ENCODE results near the gene PNPLA3. TPM values are rescaled to one million over a fixed set of nuclear protein-coding genes. Genes with fewer than 3 reads are reported as not detected.
"Not testable (repeated sequence)": the region's sequence is repeated elsewhere in the genome, so short reads cannot be mapped to it uniquely, and the experiment has no call there.

The PNPLA3 gene
- total and polyA plus RNA-seq, 2 of the 4 experiments (the other 2 are of a cell fraction), result 3.6 to 7.5 TPM

GRCh38 chr22:43901976-43902643 lies 21.5 kb upstream of the PNPLA3 start:
- no peaks in the 10 kb centered on the region for H3K36me3 ChIP-seq (ENCODE audit: control insufficient read depth, insufficient read depth, low read length)
- H3K18ac ChIP-seq (ENCODE audit: low read depth, low read length), result peak overlapping the region; percentile 64
- peak overlapping the region; percentile 75 for H4K5ac ChIP-seq (ENCODE audit: low read depth, low read length)
- ATAC-seq (ENCODE audit: low read depth), result peak; percentile 86
- H3K27ac ChIP-seq (ENCODE audit: insufficient read depth, low read length), result peak overlapping the region; percentile 89
- peak overlapping the region; percentile 97; the same call in 1 of the 2 replicates for H2AK5ac ChIP-seq (ENCODE audit: low read depth, low read length)
- CTCF ChIA-PET, result no interaction called here
- H4K20me1 ChIP-seq (ENCODE audit: insufficient read depth, low read length), result peaks cover 5% of the 10 kb centered on the region; the same call in 1 of the 2 replicates
- peak overlapping the region; percentile 26; the same call in 1 of the 2 replicates for H3K56ac ChIP-seq (ENCODE audit: extremely low read depth, insufficient read depth, low read length)
- H3K4ac ChIP-seq (ENCODE audit: low read depth, low read length), result peak overlapping the region; percentile 78
- peak; percentile 97 for DNase-seq
- H2BK5ac ChIP-seq (ENCODE audit: low read depth, low read length, poor library complexity, severe bottlenecking), result peak overlapping the region; percentile 82
- no peak overlapping the region; the same call in 1 of the 2 replicates for H3K9ac ChIP-seq (ENCODE audit: low read depth, low read length)
- peaks cover 41% of the 10 kb centered on the region for H3K4me1 ChIP-seq (ENCODE audit: control insufficient read depth, insufficient read depth, low read length)
- WGBS, 2 experiments (ENCODE audit: extremely low coverage in 2 of 2, insufficient read length in 1 of 2), result 20% methylated on average over 1 of the region's 5 CpGs; no CpG with 5 or more reads in 1 of the 2 experiments
- dilution Hi-C loops (cut with HindIII; ENCODE audit: low sequenced_read_pairs, unreplicated experiment), result no loop called here
- H4K91ac ChIP-seq (ENCODE audit: insufficient read depth, low read depth, low read length), result peak overlapping the region; percentile 89
- H3K27me3 ChIP-seq (ENCODE audit: control insufficient read depth, insufficient read depth, low read length), result no peaks in the 10 kb centered on the region
- H3K23ac ChIP-seq (ENCODE audit: low read depth, low read length), result no peak overlapping the region
- peak overlapping the region; percentile 70 for H3K4me2 ChIP-seq (ENCODE audit: low read depth, low read length)
- BruUV-seq (replicated peaks), result no TSS peak
- H2AK9ac ChIP-seq (replicated peaks; ENCODE audit: low read depth, low read length, poor library complexity), result peak overlapping the region; percentile 83
- peak overlapping the region; percentile 58 to 66; a peak in 3 of 4 replicates for H4K8ac ChIP-seq (ENCODE audit: low read depth in 2 of 2, low read length in 2 of 2)
- no peaks in the 10 kb centered on the region for H3K9me3 ChIP-seq (ENCODE audit: control insufficient read depth, insufficient read depth, low read length)
- peak overlapping the region; percentile 94 for H2BK120ac ChIP-seq (ENCODE audit: low read depth, low read length)
- in situ Hi-C loops (cut with MboI; ENCODE audit: low sequenced_read_pairs), result no loop called here
- intact Hi-C loops (cut with micrococcal nuclease), result loop anchor here (5.0 to 10.0 kb wide), 2 partner anchors 45 to 627 kb away; no protein-coding TSS in a partner anchor
- peak overlapping the region; percentile 86 for H2BK20ac ChIP-seq (ENCODE audit: low read depth, low read length)
- H3K9me1 ChIP-seq (ENCODE audit: insufficient read depth, low read length), result peaks cover 19% of the 10 kb centered on the region
- TF ChIP-seq FOS (IDR thresholded peaks at IDR 0.05; ENCODE audit: low read depth, low read length) (peak; percentile 86; the same call in 1 of the 2 replicates), CTCF (conservative IDR thresholded peaks at IDR 0.05; ENCODE audit: low read depth, low read length) (no peak), RCOR1 (IDR thresholded peaks at IDR 0.05; ENCODE audit: insufficient replicate concordance, low read length) (no peak), BHLHE40 (IDR thresholded peaks at IDR 0.05; ENCODE audit: low read depth, low read length) (peak; percentile 75)
- H3K4me3 ChIP-seq (ENCODE audit: insufficient read depth, low read depth, low read length), result no peak overlapping the region
- no peaks in the 10 kb centered on the region for H3K79me1 ChIP-seq (ENCODE audit: low read depth in 1 of 2, low read length in 2 of 2)
- POLR2A ChIA-PET (ENCODE audit: unreplicated experiment), result no interaction called here
- peak overlapping the region; percentile 85 for H2AFZ ChIP-seq (replicated peaks; ENCODE audit: low read length, poor library complexity)
- peak overlapping the region; percentile 95; the same call in 2 of the 3 replicates for H2BK15ac ChIP-seq (ENCODE audit: low read depth, low read length)
- peak overlapping the region; percentile 82; the same call in 1 of the 2 replicates for H3K14ac ChIP-seq (replicated peaks; ENCODE audit: low read depth, low read length)

- CTCF ChIA-PET, result interaction anchor here (0.9 kb wide), 1 partner anchor 18 kb away, joined by 4 read pairs; no protein-coding TSS in a partner anchor
These were observed 20.6 kb upstream of the PNPLA3 start for GRCh38 chr22:43903033-43903432.

More at GRCh38 chr22:43903033-43903432, 20.6 kb upstream of the PNPLA3 start:
- Histone ChIP-seq H3K18ac (ENCODE audit: low read depth, low read length) (peak overlapping the region; percentile 76), H2BK5ac (ENCODE audit: low read depth, low read length, poor library complexity, severe bottlenecking) (peak overlapping the region; percentile 48), H2BK20ac (ENCODE audit: low read depth, low read length) (peak overlapping the region; percentile 16), H3K4me1 (ENCODE audit: control insufficient read depth, insufficient read depth, low read length) (peaks cover 34% of the 10 kb centered on the region), H2BK120ac (ENCODE audit: low read depth, low read length) (peak overlapping the region; percentile 79), H2BK15ac (ENCODE audit: low read depth, low read length) (peak overlapping the region; percentile 90; the same call in 2 of the 3 replicates), H2AK5ac (ENCODE audit: low read depth, low read length) (peak overlapping the region; percentile 90), H3K27ac (ENCODE audit: insufficient read depth, low read length) (peak overlapping the region; percentile 71; the same call in 1 of the 2 replicates), H4K5ac (ENCODE audit: low read depth, low read length) (peak overlapping the region; percentile 51), H3K9me1 (ENCODE audit: insufficient read depth, low read length) (peaks cover 15% of the 10 kb centered on the region), H4K91ac (ENCODE audit: insufficient read depth, low read depth, low read length) (peak overlapping the region; percentile 70), H3K4ac (ENCODE audit: low read depth, low read length) (peak overlapping the region; percentile 54), H2AK9ac (replicated peaks; ENCODE audit: low read depth, low read length, poor library complexity) (peak overlapping the region; percentile 38), H2AFZ (replicated peaks; ENCODE audit: low read length, poor library complexity) (peak overlapping the region; percentile 26), H4K8ac (ENCODE audit: low read depth in 2 of 2, low read length in 2 of 2) (0 out of 4 replicates have a peak overlapping the region, but pooled peaks of 1 of the 2 experiments have one; percentile 35)
- H3K14ac ChIP-seq (replicated peaks; ENCODE audit: low read depth, low read length); H3K4me2 ChIP-seq (ENCODE audit: low read depth, low read length); H3K9ac ChIP-seq (ENCODE audit: low read depth, low read length); H3K27me3 ChIP-seq (ENCODE audit: control insufficient read depth, insufficient read depth, low read length); dilution Hi-C loops (cut with HindIII; ENCODE audit: low sequenced_read_pairs, unreplicated experiment); H3K9me3 ChIP-seq (ENCODE audit: control insufficient read depth, insufficient read depth, low read length); ATAC-seq (ENCODE audit: low read depth); POLR2A ChIA-PET (ENCODE audit: unreplicated experiment); H3K56ac ChIP-seq (ENCODE audit: extremely low read depth, insufficient read depth, low read length); H4K20me1 ChIP-seq (ENCODE audit: insufficient read depth, low read length); H3K36me3 ChIP-seq (ENCODE audit: control insufficient read depth, insufficient read depth, low read length); H3K23ac ChIP-seq (ENCODE audit: low read depth, low read length); H3K79me1 ChIP-seq (ENCODE audit: low read depth in 1 of 2, low read length in 2 of 2); H3K4me3 ChIP-seq (ENCODE audit: insufficient read depth, low read depth, low read length); in situ Hi-C loops (cut with MboI; ENCODE audit: low sequenced_read_pairs); DNase-seq; BruUV-seq (replicated peaks): not testable (repeated sequence)
- 83% methylated on average over 1 of the region's 12 CpGs; no CpG with 5 or more reads in 1 of the 2 experiments for WGBS, 2 experiments (ENCODE audit: extremely low coverage in 2 of 2, insufficient read length in 1 of 2)
- intact Hi-C loops (cut with micrococcal nuclease), result loop anchor here (5.0 to 10.0 kb wide), 2 partner anchors 44 to 628 kb away; no protein-coding TSS in a partner anchor
